ENCODE measurements around the gene TLR4.

GRCh38 chr9:117704597-117704996, 394 bp downstream of the TLR4 start:
- TF ChIP-seq CTCF (IDR thresholded peaks at IDR 0.05) (no peak), POLR2A (IDR thresholded peaks at IDR 0.05) (no peak), EP300 (IDR thresholded peaks at IDR 0.05) (no peak)

Measured in tibial nerve (tissue), 4 donors.